Activated CD4-positive, alpha-beta T cell treated with anti-CD3 and anti-CD28 coated beads, Interleukin-2, Interleukin-6, amounts not matched to agents 100 ng/mL and 50 ng/mL, durations not matched to agents 16 hours and 8 hours (primary cell): Measurements from ENCODE around the gene INVS.
"Not testable (repeated sequence)": the region's sequence is repeated elsewhere in the genome, so short reads cannot be mapped to it uniquely, and the experiment has no call there.

Experiments
- DNase-seq: peaks from one replicate; pipeline ENCODE4 v3.0.0-alpha.2; 2020

Gene INVS, protein sequence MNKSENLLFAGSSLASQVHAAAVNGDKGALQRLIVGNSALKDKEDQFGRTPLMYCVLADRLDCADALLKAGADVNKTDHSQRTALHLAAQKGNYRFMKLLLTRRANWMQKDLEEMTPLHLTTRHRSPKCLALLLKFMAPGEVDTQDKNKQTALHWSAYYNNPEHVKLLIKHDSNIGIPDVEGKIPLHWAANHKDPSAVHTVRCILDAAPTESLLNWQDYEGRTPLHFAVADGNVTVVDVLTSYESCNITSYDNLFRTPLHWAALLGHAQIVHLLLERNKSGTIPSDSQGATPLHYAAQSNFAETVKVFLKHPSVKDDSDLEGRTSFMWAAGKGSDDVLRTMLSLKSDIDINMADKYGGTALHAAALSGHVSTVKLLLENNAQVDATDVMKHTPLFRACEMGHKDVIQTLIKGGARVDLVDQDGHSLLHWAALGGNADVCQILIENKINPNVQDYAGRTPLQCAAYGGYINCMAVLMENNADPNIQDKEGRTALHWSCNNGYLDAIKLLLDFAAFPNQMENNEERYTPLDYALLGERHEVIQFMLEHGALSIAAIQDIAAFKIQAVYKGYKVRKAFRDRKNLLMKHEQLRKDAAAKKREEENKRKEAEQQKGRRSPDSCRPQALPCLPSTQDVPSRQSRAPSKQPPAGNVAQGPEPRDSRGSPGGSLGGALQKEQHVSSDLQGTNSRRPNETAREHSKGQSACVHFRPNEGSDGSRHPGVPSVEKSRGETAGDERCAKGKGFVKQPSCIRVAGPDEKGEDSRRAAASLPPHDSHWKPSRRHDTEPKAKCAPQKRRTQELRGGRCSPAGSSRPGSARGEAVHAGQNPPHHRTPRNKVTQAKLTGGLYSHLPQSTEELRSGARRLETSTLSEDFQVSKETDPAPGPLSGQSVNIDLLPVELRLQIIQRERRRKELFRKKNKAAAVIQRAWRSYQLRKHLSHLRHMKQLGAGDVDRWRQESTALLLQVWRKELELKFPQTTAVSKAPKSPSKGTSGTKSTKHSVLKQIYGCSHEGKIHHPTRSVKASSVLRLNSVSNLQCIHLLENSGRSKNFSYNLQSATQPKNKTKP

GRCh38 chr9:100098887-100099721 is at the start of gene INVS, which contains the start of gene ERP44:
Gene INVS (plus strand): TSS chr9:100099243. CDS start chr9:100104522, 5,279 bp downstream.
Gene ERP44 (minus strand): TSS chr9:100099000. CDS start chr9:100098840, 160 bp downstream.
- peak; percentile 99 for DNase-seq

DNA sequence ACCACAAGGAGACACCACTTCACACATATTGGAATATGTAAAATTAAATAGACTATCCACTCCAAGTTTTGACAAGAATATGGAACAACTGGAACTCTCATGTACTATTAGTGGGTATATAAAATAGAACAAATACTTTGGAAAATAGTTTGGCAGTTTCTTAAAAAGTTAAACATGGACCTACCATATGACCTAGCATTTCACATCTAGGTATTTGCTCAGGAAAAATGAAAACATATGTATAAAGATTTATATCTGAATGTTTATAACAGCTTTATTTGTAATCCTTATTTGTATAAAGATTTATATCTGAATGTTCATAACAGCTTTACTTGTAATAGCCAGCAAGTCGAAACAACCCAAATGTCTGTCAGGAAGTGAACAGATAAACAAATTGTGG is 49.5 kb upstream of the INVS start:
- no peak for DNase-seq

DNA sequence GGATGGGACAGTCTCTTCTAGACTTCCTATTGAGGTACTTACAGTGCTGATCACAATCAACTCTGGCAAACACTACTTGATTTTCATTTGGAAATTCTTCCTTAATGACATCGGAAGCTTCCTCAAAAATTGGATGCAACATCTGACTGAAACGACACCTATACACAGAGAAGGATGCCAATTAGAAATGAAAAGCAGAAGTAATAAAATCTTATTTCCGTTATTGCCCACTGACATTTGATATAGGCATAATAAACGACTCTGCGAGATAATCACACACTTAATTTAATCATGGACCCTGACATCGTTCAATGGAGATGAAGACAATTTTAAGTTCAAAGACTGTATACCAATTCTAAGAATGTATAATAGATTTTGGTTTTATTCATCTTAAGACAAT is 46.7 kb upstream of the INVS start:
- DNase-seq, result no peak

DNA sequence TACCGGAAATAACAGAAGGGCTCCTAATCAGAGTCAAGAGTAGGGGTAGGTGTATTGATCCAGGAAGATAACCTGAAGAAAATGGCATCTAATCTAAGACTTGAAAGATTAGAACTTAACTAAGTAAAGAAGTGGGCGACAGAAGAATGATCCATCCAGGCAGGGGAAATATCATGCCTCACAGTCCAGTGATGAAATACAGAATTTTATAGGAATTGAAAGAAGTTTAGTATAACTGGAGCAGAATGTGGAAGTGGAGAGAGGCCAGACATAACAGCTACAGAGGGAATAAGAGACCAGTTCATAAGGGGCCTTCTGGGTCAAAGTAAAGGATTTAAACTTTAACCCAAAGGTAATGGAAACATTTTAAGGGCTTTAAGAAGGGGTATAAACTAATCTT is 42.5 kb upstream of the INVS start:
- DNase-seq, result no peak

DNA sequence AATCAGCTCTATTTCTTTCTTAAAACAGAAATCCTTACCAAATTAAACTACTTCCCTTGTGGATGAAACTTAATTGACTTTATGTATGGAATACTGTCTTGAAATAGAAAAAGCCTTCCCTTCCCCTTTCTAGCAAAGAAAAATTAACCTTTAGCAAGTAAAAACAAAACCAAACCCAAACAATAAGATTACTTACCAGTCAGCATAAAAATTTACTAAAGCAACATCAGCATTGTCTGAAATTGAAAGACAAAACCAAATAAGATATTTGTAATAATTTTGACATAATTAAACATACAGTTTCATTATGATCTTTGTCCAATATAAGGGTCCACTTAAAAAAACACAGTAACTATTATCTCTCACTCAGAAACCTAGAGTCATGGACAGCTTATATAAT is 41.4 kb upstream of the INVS start:
- no peak for DNase-seq

DNA sequence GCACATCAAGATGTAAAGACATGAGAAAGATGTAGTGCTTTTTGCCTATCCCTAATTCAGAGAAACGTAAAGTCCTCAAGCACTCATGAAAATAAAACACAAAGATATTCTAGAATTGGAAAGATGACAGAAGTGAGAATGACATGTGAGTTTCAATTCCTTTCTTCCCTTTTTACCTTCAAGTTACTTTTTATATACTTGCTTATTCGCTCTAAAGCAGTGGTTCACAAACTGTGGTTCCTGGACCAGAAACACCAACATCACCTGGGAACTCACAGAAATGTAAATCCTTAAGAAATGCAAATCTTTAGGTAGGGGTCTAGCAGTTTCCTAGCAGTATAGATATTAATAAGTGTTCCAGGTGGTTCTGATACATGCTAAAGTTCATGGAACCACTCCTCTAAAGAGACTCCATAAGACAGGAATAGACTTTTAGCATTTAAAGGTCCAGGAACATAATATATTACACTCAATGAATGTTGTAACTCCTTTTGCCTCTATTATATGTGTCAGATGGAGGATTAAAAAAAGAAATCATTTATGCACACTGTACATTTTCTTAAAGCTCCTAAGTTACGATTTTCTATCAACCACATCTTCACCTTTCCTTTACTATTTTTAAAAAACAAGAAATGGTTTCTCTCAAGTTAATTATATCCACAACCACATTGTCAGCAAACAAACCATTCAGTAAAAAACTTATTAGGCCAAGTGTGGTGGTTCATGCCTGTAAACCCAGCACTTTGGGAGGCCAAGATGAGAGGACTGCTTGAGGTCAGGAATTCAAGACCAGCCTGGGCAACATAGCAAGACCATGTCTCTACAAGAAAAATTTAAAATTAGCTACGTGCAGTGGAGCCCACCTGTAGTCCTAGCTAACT is 40.1 kb upstream of the INVS start:
- no peak for DNase-seq

DNA sequence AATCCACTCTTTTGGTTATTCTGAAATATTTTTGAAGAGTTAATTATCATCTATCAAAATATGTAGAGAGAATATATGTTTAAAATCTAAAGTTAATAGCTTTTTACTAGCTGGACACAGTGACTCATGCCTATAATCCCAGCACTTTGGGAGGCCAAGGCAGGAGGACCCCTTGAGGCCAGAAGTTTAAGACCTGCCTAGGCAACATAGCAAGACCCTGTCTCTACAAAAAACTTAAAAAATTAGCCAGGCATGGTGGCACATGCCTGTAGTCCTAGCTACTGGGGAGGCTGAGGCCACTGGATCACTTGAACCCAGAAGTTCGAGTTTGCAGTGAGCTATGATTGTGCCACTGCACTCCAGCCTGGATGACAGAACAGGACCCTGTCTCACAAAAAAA is 36.4 kb upstream of the INVS start:
- not testable (repeated sequence) for DNase-seq

DNA sequence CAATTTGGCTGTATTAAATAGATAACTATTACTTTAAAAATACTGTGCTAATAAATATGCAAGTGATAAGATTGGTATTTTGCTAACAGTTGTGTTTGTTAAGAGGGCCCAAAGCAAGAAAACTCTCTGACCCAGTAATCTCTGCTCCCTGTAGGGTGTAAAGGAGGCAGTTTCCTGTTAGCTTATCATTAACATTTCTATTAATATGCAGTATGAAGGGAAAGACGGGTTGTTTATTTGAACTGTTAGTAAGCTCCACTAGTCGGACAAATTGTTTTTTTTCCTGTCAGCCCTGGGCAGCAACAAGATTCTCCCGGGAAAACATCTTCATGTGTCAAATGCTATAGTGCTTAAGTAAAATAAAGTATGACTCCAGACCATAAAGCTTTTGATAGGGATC is 35.9 kb upstream of the INVS start:
- no peak for DNase-seq

DNA sequence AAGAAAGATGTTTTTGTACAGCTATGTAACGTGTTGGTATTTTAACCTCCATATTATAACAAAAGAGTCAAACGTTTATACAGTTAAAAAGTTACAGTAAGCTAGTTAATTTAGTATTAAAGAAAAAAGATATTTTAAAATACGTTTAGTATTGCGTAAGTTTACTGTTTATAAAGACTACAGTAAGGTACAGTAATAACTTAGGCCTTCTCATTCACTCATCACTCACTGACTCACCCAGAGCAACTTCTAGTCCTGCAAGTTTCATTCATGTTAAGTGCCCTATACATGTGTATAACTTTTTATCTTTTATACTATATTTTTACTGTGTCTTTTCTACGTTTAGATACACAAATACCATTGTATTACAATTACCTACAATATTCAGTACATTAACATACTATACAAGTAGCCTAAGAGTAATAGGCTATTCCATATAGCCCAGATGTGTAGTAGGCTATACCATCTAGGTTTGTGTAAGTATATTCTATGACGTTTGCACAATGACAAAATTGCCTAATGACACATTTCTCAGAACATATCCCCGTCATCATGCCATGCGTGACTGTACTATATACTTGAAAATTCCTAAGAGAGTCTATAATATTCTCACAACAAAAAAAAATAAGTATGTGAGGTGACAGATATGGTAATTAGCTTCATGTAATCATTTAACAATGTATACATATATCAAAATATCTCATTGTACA is 34.0 kb upstream of the INVS start:
- DNase-seq, result no peak

GRCh38 chr9:100066539-100066938 is 32.5 kb upstream of the INVS start:
- no peak for DNase-seq

- not testable (repeated sequence) for DNase-seq
Observed at GRCh38 chr9:100067990-100068389, 31.1 kb upstream of the INVS start.

- not testable (repeated sequence) for DNase-seq
Observed at GRCh38 chr9:100069068-100069467, 30.0 kb upstream of the INVS start.

DNA sequence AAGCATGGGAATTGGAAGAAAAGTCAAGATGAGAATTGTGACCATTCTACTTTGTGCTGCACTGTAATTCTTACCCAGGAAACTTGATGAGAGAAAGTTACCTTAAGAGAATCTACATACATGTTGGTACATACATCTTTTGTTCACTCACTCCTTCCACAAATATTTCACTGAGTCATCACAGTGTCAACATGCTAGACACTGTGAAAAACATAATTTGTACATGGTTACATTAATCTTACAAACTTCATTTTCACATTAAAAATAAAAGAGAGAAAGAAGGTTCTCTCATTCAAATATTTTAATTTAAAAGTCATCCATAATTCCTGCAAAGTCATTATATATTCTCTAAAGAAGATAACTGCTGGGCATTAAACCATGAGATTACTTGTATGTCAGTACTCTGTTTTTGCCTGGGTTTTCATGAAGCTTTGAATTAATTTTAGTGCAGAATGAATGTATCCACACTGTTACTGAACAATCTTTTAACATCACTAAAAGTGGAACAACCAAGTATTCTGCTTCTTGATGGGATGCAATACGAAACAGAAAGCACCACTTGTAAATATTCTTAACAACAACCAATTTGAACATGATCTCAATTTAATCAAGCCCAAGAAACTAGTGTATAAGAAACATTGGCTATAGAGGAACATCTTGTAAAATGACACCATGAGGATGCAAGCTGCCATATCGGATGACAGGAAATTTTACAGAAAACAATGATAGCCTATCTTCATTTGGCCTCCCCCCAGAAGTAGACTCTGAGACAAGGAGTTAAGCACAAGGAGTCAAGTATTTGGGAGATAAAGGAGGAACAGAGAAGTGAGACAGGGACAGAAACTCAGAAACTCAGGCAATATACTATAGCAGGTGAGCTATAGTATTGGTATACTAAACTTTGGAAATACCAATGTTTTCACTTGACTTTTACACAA is 28.7 kb upstream of the INVS start:
- no peak for DNase-seq

GRCh38 chr9:100071271-100071670 is 27.8 kb upstream of the INVS start:
- no peak for DNase-seq

- no peak for DNase-seq
Observed at GRCh38 chr9:100072805-100073204, 26.2 kb upstream of the INVS start.

- DNase-seq, result no peak
Observed at GRCh38 chr9:100074093-100074492, 24.9 kb upstream of the INVS start.

GRCh38 chr9:100074989-100075388 is 24.1 kb upstream of the INVS start:
- no peak for DNase-seq

GRCh38 chr9:100076256-100076655 is 22.8 kb upstream of the INVS start:
- not testable (repeated sequence) for DNase-seq

GRCh38 chr9:100082782-100083181 is 16.3 kb upstream of the INVS start:
- no peak for DNase-seq
